PFSK-1 (cell line): Measurements from ENCODE around the gene SND1.

ENCODE experiments used
- POLR2AphosphoS5 ChIP-seq: IDR thresholded peaks from 2 replicates; pipeline ENCODE4 v1.6.1; 2012; ENCODE audit warnings: low read depth, mild to moderate bottlenecking, control low read depth, low read length, moderate library complexity
- REST ChIP-seq, 2 experiments: IDR thresholded peaks; 2 replicates each; pipeline versions ENCODE4 v1.6.1 to v1.8.0; 2011 to 2012; ENCODE audit warnings: low read depth in 2 of 2, low read length in 2 of 2, control low read depth in 1 of 2, inconsistent platforms in 1 of 2, mild to moderate bottlenecking in 1 of 2, moderate library complexity in 1 of 2; ENCODE audit not compliant: insufficient read depth in 1 of 2
- TAF1 ChIP-seq: IDR thresholded peaks from 2 replicates; pipeline ENCODE4 v1.6.1; 2012; ENCODE audit warnings: low read length, control low read depth, borderline replicate concordance; ENCODE audit not compliant: insufficient read depth

- TF ChIP-seq REST (IDR thresholded peaks at IDR 0.05; ENCODE audit: insufficient read depth in 1 of 2, low read depth in 2 of 2, low read length in 2 of 2) (no peak), POLR2AphosphoS5 (no peak), TAF1 (no peak)
These were observed 134.2 kb downstream of the SND1 start for GRCh38 chr7:127786184-127786583.
